Measurements from ENCODE around the gene CARD10. TPM values are rescaled to one million over a fixed set of nuclear protein-coding genes. Genes with fewer than 3 reads are reported as not detected.

Gene CARD10
- total RNA-seq, 1 experiment from 2014 or later: 17.5 TPM

DNA sequence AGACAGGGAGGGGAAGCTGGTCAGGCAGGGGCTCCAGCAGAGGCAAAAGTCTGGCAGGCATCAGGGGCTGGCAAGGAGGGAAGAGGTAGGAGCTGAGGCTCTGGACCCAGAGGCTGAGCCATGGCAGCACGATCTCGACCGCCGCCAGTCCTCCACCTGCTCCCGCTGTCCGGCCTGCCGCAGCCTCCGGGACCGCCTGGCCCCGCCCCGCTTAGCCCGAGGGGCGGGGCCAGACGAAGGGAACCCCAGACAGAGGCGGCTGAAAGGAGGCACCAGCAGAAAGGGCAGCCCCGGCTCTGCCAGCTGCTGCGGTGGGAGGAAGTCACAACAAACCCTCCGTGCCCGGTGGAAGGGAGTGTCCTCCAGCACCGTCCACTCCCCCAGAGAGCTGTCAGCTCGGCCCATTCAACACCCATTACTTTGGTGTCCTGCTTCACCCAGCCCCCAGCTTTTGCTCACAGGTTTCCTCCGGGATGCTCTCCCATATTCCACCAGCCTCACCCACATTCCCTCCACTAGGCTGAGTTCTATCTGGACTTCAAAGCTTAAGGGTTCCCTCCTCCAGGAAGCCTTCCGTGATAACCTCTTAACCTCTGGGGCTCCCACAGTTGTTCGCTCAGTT lies 32.9 kb downstream of the CARD10 start, which contains the start of gene MFNG:
MFNG (minus strand) TSS at position 161 of the 622 bp plus-strand sequence. CDS start 207 bp downstream, outside the sequence.
- Mint-ChIP-seq H3K4me3 (peak within 1 kb of the TSS; percentile 56), H3K9me3 (no peaks in the 10 kb centered on the region), H3K27ac (peak within 1 kb of the TSS; percentile 47), H3K36me3 (no peaks in the 10 kb centered on the region), H3K4me1 (peaks cover 54% of the 10 kb centered on the region), H3K27me3 (ENCODE audit: low read depth) (no peaks in the 10 kb centered on the region)
- ChIA-PET POLR2A (interaction anchor here (1.1 kb wide), 1 partner anchor 13 kb away, joined by 3 read pairs; no protein-coding TSS in a partner anchor), CTCF (interaction anchor here (0.8 to 10.8 kb wide), 20 partner anchors 7 to 509 kb away, joined by 3 to 175 read pairs (median 4); no protein-coding TSS in a partner anchor)
- peak; percentile 92 for ATAC-seq
- no peak for TF ChIP-seq ZNF425 (CRISPR knock-in tag; conservative IDR thresholded peaks at IDR 0.05)
- no peak for TF ChIP-seq NFYB (CRISPR knock-in tag; conservative IDR thresholded peaks at IDR 0.05; ENCODE audit: low read depth)
- no peak for TF ChIP-seq GABPB1 (CRISPR knock-in tag; IDR thresholded peaks at IDR 0.05)
- no peak for TF ChIP-seq TCF7 (CRISPR knock-in tag; IDR thresholded peaks at IDR 0.05; ENCODE audit: low read depth)
- peak; percentile 79; the same call in 1 of the 2 replicates for TF ChIP-seq ZNF121 (CRISPR knock-in tag; IDR thresholded peaks at IDR 0.05)
- TF ChIP-seq CBFB (CRISPR knock-in tag; IDR thresholded peaks at IDR 0.05; ENCODE audit: low read depth): no peak
- no peak for TF ChIP-seq ESRRA (CRISPR knock-in tag; IDR thresholded peaks at IDR 0.05; ENCODE audit: borderline replicate concordance)
- TF ChIP-seq ELF4 (CRISPR knock-in tag; IDR thresholded peaks at IDR 0.05; ENCODE audit: low read depth): no peak
- TF ChIP-seq PRDM15 (CRISPR knock-in tag; IDR thresholded peaks at IDR 0.05): peak; percentile 89
- TF ChIP-seq ZNF532 (CRISPR knock-in tag; IDR thresholded peaks at IDR 0.05; ENCODE audit: borderline replicate concordance): no peak
- peak; percentile 75 for DNase-seq (ENCODE audit: low spot score)

DNA sequence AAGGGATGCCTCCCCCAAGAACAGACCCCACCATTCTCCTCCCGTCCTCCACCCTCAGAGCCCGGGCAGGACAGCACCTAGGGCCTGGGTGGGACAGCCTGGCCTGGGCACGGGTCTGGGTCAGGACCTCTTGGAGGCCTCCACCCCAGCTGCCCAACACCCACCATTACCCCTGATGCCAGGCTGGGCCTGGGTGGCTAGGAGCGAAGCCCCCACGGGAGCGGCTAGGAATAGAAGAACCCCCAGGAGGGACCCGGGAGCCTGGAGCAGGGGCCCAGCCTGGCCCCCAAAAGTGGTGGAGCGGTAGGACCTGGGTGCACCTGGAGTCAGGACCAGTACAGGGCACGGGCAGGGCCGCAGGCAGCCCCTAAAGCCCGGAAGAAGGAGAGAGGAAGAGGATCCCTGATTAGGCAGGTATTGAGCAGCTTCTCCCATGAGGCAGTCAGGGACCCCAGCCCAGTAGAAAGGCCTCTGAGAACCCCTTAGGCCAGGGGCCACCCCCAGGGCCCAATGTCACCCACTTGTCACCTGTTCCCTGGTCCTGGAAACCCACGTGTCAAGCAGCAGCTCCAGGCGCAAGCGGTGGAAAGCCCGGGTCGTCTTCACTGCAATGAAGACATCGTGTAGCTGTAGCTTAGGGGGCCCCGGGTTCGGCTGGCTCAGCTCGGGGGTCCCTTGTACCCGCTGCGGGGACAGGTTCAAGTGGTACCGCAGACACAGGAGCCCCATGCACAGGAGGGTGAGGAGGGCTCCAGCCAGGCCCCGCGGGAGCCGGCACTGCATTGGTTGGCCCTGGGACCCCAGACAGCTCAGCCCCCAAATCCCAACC lies 33.6 kb downstream of the CARD10 start:
- ATAC-seq (peak; percentile 9), DNase-seq (ENCODE audit: low spot score) (no peak)
- no peak overlapping the region for H3K27ac Mint-ChIP-seq
- ChIA-PET POLR2A (interaction anchor here (1.1 kb wide), 1 partner anchor 14 kb away, joined by 3 read pairs; no protein-coding TSS in a partner anchor), CTCF (interaction anchor here (0.6 to 10.8 kb wide), 19 partner anchors 8 to 286 kb away, joined by 3 to 175 read pairs (median 5); no protein-coding TSS in a partner anchor)
- H3K27me3 Mint-ChIP-seq (ENCODE audit: low read depth): no peaks in the 10 kb centered on the region
- H3K4me1 Mint-ChIP-seq: peaks cover 52% of the 10 kb centered on the region
- no peaks in the 10 kb centered on the region for H3K9me3 Mint-ChIP-seq
- H3K4me3 Mint-ChIP-seq: no peak overlapping the region
- H3K36me3 Mint-ChIP-seq: no peaks in the 10 kb centered on the region
- TF ChIP-seq ERG (CRISPR knock-in tag; IDR thresholded peaks at IDR 0.05): no peak
- peak; percentile 94 for TF ChIP-seq PRDM15 (CRISPR knock-in tag; IDR thresholded peaks at IDR 0.05)

Measured in WTC11 (cell line).